Thyroid gland (tissue), 4 donors: ENCODE data around the gene EPB41L4A.

ENCODE experiments used
- POLR2A ChIP-seq, 2 donors: fragments of 450-650 bp; IDR thresholded peaks; one replicate each; pipeline ENCODE4 v1.6.1; 2017; ENCODE audit warnings: antibody characterized with exemption in 2 of 2, mild to moderate bottlenecking in 2 of 2, moderate library complexity in 1 of 2
- TF ChIP-seq, protein P1 (sequence below), 6 experiments: fragments of 200-600 bp in 3 of 6; fragments of 450-650 bp in 3 of 6; sonication (generic) in 3 of 6; IDR thresholded peaks; one replicate each; pipeline ENCODE4 v1.5.1; 2016 to 2019; ENCODE audit warnings: antibody characterized with exemption in 6 of 6, mild to moderate bottlenecking in 2 of 6, inconsistent platforms in 1 of 6, moderate library complexity in 1 of 6

DNA sequence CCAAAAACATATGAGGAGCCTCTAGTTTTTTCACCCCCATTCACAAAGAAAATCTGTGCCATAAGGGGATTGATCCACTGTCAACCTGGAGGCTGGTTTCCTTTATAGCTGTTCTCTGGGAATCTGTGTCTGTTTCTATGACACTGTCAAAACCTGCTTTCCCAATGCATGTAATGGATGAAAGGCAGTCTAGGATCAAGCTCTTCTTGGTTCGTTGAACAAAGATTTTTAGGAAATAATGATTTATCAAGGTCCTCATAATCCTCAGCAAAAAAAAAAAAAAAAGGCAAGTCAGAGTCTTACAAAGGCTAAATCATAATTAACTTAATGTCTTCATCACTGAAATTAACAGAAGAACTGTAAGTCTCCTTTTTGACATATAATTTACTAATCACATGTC is 16.0 kb downstream of the EPB41L4A start:
- TF ChIP-seq, protein P1, sequence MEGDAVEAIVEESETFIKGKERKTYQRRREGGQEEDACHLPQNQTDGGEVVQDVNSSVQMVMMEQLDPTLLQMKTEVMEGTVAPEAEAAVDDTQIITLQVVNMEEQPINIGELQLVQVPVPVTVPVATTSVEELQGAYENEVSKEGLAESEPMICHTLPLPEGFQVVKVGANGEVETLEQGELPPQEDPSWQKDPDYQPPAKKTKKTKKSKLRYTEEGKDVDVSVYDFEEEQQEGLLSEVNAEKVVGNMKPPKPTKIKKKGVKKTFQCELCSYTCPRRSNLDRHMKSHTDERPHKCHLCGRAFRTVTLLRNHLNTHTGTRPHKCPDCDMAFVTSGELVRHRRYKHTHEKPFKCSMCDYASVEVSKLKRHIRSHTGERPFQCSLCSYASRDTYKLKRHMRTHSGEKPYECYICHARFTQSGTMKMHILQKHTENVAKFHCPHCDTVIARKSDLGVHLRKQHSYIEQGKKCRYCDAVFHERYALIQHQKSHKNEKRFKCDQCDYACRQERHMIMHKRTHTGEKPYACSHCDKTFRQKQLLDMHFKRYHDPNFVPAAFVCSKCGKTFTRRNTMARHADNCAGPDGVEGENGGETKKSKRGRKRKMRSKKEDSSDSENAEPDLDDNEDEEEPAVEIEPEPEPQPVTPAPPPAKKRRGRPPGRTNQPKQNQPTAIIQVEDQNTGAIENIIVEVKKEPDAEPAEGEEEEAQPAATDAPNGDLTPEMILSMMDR (IDR thresholded peaks at IDR 0.05), result no peak
- TF ChIP-seq POLR2A (IDR thresholded peaks at IDR 0.05), result no peak
